Stomach (tissue), 4 donors: ENCODE data around the gene XCR1.

Experiments used
- POLR2AphosphoS5 ChIP-seq, 3 donors: sonication (generic); formaldehyde crosslinking; IDR thresholded peaks; one replicate each; pipeline ENCODE4 v1.6.1; 2016; ENCODE audit warnings: antibody characterized with exemption in 3 of 3
- TF ChIP-seq, protein P1 (sequence below), 7 experiments: fragments of 450-650 bp in 4 of 7; fragments of 200-600 bp in 3 of 7; sonication (generic) in 3 of 7; IDR thresholded peaks; one replicate each; pipeline ENCODE4 v1.5.1; 2016 to 2019; ENCODE audit warnings: antibody characterized with exemption in 7 of 7, control low read depth in 2 of 7, mild to moderate bottlenecking in 1 of 7

DNA sequence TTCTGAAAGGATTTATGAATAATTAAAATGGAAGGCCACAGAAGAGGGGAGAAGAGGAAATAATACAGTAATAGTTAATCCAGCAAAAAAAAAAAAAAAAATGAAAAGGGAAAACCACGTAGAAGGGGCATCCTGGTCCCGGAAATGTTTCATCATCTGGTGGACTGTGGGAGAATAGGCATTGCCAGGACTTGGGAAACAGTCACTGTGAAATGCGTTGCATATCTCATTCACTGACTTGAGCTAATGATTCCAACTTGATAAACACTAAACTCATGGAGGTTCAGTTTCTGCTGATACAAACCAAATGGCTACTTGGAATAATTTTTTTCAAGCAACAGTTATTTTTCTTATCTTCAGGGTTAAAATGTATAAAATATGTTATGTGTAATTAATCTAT lies 3.2 kb downstream of the XCR1 start:
- TF ChIP-seq POLR2AphosphoS5 (IDR thresholded peaks at IDR 0.05): no peak
- TF ChIP-seq, protein P1, sequence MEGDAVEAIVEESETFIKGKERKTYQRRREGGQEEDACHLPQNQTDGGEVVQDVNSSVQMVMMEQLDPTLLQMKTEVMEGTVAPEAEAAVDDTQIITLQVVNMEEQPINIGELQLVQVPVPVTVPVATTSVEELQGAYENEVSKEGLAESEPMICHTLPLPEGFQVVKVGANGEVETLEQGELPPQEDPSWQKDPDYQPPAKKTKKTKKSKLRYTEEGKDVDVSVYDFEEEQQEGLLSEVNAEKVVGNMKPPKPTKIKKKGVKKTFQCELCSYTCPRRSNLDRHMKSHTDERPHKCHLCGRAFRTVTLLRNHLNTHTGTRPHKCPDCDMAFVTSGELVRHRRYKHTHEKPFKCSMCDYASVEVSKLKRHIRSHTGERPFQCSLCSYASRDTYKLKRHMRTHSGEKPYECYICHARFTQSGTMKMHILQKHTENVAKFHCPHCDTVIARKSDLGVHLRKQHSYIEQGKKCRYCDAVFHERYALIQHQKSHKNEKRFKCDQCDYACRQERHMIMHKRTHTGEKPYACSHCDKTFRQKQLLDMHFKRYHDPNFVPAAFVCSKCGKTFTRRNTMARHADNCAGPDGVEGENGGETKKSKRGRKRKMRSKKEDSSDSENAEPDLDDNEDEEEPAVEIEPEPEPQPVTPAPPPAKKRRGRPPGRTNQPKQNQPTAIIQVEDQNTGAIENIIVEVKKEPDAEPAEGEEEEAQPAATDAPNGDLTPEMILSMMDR (IDR thresholded peaks at IDR 0.05): no peak
